Endothelial cell (in vitro differentiated cells): Measurements from ENCODE around the gene PYY. TPM values are rescaled to one million over a fixed set of nuclear protein-coding genes. Genes with fewer than 3 reads are reported as not detected.

Source experiments
- DNase-seq: peaks from one replicate; pipeline ENCODE4 v3.0.0; 2021; ENCODE audit warnings: low spot score
- H3K27ac Mint-ChIP-seq: one replicate; pipeline ENCODE4 v1.8.0; 2021; ENCODE audit warnings: mixed read lengths, inconsistent platforms; ENCODE audit not compliant: unreplicated experiment
- H3K27me3 Mint-ChIP-seq: one replicate; pipeline ENCODE4 v1.8.0; 2021; ENCODE audit warnings: mild to moderate bottlenecking, moderate library complexity, mixed read lengths, inconsistent platforms; ENCODE audit not compliant: unreplicated experiment
- H3K36me3 Mint-ChIP-seq: one replicate; pipeline ENCODE4 v1.8.0; 2021; ENCODE audit warnings: mild to moderate bottlenecking, low read depth, mixed read lengths, inconsistent platforms; ENCODE audit not compliant: unreplicated experiment
- H3K4me1 Mint-ChIP-seq: one replicate; pipeline ENCODE4 v1.8.0; 2021; ENCODE audit warnings: mild to moderate bottlenecking, mixed read lengths, inconsistent platforms; ENCODE audit not compliant: unreplicated experiment
- H3K4me3 Mint-ChIP-seq: one replicate; pipeline ENCODE4 v1.8.0; 2021; ENCODE audit warnings: mild to moderate bottlenecking, mixed read lengths, inconsistent platforms; ENCODE audit not compliant: unreplicated experiment
- H3K9me3 Mint-ChIP-seq: one replicate; pipeline ENCODE4 v1.8.0; 2021; ENCODE audit warnings: mixed read lengths, inconsistent platforms; ENCODE audit not compliant: unreplicated experiment
- total RNA-seq: library from RNA; stranded (reverse); fragmentation: NEBNext Ultra II Directional; extraction: Animal tissue kit (Norgen Biotek cat#: 25700); gene quantifications from one replicate; pipeline ENCODE4 v1.2.1, GENCODE V29; 2021; ENCODE audit not compliant: unreplicated experiment
- TF ChIP-seq, protein P1 (sequence below): fragments of 200-600 bp; sonication (generic); IDR thresholded peaks from one replicate; pipeline ENCODE4 v1.5.0; 2021; ENCODE audit warnings: antibody characterized with exemption; ENCODE audit not compliant: unreplicated experiment

Gene PYY
- total RNA-seq, 1 donor from 2014 or later, result not detected

DNA sequence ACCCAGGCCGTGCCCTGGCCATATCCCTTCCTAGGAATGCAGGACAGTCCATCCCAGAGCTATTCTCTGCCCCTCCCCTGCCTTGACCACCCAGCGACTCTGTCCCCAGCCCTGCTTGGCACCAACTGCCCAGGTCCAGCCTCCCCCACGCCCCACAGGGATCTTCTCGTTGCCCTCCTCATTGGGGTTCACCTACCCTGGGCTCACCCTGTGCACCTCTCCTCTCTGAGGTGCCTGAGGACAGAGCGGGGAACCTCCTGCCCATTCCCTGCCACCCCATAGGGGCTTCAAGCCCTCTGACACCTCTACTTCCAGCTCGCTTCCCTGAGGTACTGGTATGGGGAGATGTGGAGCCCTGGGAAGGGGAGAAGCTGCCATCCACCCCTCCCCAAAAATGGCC, 40.2 kb downstream of the PYY start:
- no peaks in the 10 kb centered on the region for H3K9me3 Mint-ChIP-seq
- H3K27ac Mint-ChIP-seq, result no peak overlapping the region
- DNase-seq, result no peak
- no peaks in the 10 kb centered on the region for H3K36me3 Mint-ChIP-seq
- no peaks in the 10 kb centered on the region for H3K4me1 Mint-ChIP-seq
- no peak overlapping the region for H3K4me3 Mint-ChIP-seq
- TF ChIP-seq, protein P1, sequence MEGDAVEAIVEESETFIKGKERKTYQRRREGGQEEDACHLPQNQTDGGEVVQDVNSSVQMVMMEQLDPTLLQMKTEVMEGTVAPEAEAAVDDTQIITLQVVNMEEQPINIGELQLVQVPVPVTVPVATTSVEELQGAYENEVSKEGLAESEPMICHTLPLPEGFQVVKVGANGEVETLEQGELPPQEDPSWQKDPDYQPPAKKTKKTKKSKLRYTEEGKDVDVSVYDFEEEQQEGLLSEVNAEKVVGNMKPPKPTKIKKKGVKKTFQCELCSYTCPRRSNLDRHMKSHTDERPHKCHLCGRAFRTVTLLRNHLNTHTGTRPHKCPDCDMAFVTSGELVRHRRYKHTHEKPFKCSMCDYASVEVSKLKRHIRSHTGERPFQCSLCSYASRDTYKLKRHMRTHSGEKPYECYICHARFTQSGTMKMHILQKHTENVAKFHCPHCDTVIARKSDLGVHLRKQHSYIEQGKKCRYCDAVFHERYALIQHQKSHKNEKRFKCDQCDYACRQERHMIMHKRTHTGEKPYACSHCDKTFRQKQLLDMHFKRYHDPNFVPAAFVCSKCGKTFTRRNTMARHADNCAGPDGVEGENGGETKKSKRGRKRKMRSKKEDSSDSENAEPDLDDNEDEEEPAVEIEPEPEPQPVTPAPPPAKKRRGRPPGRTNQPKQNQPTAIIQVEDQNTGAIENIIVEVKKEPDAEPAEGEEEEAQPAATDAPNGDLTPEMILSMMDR, result no peak
- peaks cover 2% of the 10 kb centered on the region for H3K27me3 Mint-ChIP-seq

DNA sequence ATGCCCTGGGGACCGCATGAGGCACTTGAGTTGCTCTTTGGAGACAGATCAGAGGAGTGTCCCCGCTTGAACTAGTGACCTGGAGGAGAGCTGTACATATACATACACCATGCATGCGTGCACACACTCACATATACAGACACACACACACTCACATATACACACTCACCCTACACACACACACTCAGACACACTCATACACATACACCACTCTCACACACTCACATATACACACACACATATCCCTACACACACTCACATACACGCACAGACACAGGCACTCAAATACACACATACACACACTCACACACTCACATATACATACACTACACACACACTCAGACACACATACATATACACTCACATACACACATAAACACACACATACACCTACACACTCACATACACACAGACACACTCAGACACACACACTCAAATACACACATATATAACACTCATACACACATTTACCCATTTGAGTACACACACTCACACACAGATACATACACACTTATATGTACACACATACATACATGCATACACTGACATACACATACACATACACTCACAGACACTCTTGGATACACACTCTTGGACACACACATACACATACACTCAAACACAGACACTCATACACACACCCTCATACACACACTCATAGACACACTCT, 41.0 kb downstream of the PYY start:
- no peaks in the 10 kb centered on the region for H3K9me3 Mint-ChIP-seq
- no peak for DNase-seq
- no peaks in the 10 kb centered on the region for H3K36me3 Mint-ChIP-seq
- H3K4me3 Mint-ChIP-seq, result no peak overlapping the region
- peaks cover 6% of the 10 kb centered on the region for H3K27me3 Mint-ChIP-seq
- no peak overlapping the region for H3K27ac Mint-ChIP-seq
- H3K4me1 Mint-ChIP-seq, result peaks cover 3% of the 10 kb centered on the region
- TF ChIP-seq, protein P1, result no peak

DNA sequence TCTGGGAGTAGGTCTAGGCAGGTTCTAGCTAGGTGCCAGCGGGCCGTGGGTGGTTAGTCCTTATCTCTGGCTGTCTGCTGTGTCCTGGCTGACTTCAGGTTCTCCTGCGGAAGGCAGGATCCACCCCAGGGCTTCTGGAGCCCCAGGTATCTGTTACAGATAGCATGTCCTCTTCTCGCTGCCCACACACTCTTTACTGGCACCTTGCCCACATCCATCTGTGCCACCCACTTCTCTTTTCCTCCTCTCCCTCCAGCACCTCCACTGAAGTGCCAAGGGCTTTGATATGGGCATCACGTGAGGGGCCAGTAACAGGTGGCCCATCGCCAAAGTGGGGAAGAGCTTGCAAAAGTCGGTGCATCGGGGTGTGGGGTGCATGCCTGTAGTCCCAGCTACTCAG, 41.8 kb downstream of the PYY start:
- peaks cover 5% of the 10 kb centered on the region for H3K27me3 Mint-ChIP-seq
- H3K9me3 Mint-ChIP-seq, result no peaks in the 10 kb centered on the region
- H3K4me1 Mint-ChIP-seq, result peaks cover 3% of the 10 kb centered on the region
- DNase-seq, result no peak
- no peaks in the 10 kb centered on the region for H3K36me3 Mint-ChIP-seq
- H3K4me3 Mint-ChIP-seq, result no peak overlapping the region
- TF ChIP-seq, protein P1, result no peak
- H3K27ac Mint-ChIP-seq, result no peak overlapping the region

DNA sequence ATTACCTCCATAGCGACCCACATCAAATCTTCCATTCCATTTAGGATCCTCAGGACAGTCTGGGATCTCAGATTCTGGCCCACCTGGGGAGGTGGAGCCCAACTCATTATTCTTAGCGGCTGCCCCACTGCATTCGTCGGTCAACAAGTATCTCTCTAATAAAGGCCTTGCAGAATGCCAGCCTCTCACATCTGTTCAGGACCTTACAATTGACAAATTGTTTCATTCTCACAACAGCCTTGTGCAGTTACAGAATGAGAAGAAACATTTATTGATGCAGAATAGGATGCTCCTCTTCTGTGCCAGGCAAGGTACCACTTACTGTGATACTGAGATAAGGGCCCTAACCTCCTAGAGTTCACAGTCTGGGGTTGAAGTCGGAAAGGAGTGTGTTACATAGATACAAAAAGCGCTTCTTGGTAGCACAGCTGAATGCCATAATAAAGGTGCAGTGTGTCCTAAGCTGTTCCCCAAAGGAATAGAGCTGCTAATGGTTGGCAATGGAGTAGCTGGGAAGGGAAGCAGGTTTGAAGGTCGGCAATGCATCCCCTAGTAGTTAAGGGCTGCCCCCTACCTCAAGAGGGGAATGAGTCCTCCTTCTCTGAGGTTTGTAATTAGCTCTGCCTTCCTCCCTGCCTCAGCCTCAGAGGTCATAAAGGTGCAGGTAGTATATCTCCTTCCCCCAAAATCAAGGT, 44.1 kb downstream of the PYY start:
- no peak overlapping the region for H3K4me3 Mint-ChIP-seq
- no peaks in the 10 kb centered on the region for H3K36me3 Mint-ChIP-seq
- TF ChIP-seq, protein P1, result no peak
- H3K27me3 Mint-ChIP-seq, result peaks cover 9% of the 10 kb centered on the region
- no peaks in the 10 kb centered on the region for H3K9me3 Mint-ChIP-seq
- DNase-seq, result no peak
- H3K4me1 Mint-ChIP-seq, result peaks cover 3% of the 10 kb centered on the region
- no peak overlapping the region for H3K27ac Mint-ChIP-seq
